Prostate gland (tissue), 2 donors: Measurements from ENCODE around the gene LSM8.

Source experiments
- CTCF ChIP-seq, 4 experiments: fragments of 200-600 bp in 2 of 4; fragments of 450-650 bp in 2 of 4; sonication (generic) in 2 of 4; IDR thresholded peaks; 1 replicate in 3 of 4; 2 replicates in 1 of 4; pipeline ENCODE4 v1.5.1; 2016 to 2019; ENCODE audit warnings: antibody characterized with exemption in 4 of 4, mild to moderate bottlenecking in 2 of 4, moderate library complexity in 2 of 4
- POLR2A ChIP-seq: fragments of 450-650 bp; IDR thresholded peaks from one replicate; pipeline ENCODE4 v1.6.1; 2016; ENCODE audit warnings: antibody characterized with exemption, mild to moderate bottlenecking
- POLR2AphosphoS5 ChIP-seq: sonication (generic); formaldehyde crosslinking; IDR thresholded peaks from one replicate; pipeline ENCODE4 v1.6.1; 2017; ENCODE audit warnings: antibody characterized with exemption

- no peak for TF ChIP-seq CTCF (IDR thresholded peaks at IDR 0.05)
- no peak for TF ChIP-seq POLR2AphosphoS5
- TF ChIP-seq POLR2A = no peak
These were observed 18.1 kb downstream of the LSM8 start for GRCh38 chr7:118202061-118202460.
